Left renal pelvis (tissue), 4 donors: Measurements from ENCODE around the gene MSI2. TPM values are rescaled to one million over a fixed set of nuclear protein-coding genes. Genes with fewer than 3 reads are reported as not detected.
A peak's percentile ranks its signal among the peaks of the same experiment; 100 is the strongest.

Source experiments
- DNase-seq, 4 donors: peaks; one replicate each; pipeline ENCODE4 v3.0.0-alpha.2; 2013; ENCODE audit warnings: low read depth in 4 of 4, low spot score in 3 of 4
- polyA plus RNA-seq, 4 donors: library from polyadenylated mRNA; unstranded; fragments of 120-200 nt; gene quantifications; one replicate each; pipeline ENCODE4 v1.2.1, GENCODE V29; 2013; ENCODE audit not compliant: insufficient read length in 4 of 4

Gene MSI2
- polyA plus RNA-seq, 4 donors: 46.8 to 107 (median 97.2) TPM

DNA sequence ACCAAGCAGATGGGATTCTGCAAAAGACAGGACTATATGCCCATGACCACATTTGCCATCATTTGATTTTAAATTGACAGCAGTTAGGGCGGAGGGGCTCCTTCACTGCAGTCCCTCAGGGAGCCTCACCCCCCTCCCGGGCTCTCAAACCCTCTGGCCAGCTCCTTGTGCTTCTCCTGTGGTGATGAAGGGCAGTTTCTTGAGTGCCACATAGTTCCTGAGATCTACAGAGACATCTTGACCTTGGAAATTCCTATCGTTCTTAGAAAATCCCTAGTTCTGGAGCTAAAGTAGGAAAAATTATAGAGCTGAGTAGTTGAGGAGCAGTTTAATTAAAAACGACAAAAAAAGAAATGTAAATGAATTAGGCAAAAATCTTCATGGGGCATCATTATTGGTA, 257.2 kb downstream of the MSI2 start:
- DNase-seq: no peak

DNA sequence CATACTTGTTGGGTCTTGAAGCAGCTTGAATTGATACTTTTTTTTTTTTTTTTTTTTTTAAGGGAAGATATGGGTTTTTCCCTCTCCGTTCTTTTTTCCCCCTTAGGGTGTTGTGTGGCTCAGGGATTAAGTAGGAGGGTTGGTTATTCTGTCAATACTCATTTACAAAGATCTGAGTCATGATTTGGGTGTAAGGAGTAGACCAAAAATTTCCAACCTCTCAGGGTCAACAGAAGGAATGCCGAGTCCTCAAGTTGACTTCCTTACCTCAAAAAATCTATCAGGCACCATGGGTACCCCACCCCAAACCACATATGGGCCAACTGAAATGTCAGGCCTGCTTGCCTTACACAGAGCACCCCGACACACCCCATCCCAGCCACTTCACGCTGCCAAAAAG, 258.3 kb downstream of the MSI2 start:
- no peak for DNase-seq

DNA sequence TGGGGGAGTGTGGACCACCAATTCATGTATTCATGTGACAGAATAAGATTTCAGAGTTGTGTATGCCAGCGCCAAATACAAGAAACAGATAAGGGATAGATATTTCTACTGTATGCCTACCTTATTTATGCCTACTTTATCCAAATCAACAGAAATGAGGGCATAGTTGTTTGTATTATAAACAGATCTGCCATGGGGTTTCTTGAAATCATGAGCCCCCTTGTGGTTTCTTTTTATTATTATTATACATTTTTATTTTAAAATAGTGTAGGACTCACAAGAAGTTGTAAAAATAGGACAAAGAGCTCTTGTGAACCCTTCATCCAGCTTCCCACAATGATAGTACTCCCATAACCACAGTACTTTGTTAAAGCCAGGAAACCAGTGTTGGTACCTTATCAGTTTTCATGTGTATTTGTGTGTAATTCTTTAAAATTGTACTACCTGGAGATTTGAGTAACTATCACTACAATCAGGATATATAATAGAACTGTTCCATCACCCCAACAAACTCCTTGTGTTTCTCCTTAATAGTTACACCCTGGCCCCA, 259.4 kb downstream of the MSI2 start:
- no peak for DNase-seq

DNA sequence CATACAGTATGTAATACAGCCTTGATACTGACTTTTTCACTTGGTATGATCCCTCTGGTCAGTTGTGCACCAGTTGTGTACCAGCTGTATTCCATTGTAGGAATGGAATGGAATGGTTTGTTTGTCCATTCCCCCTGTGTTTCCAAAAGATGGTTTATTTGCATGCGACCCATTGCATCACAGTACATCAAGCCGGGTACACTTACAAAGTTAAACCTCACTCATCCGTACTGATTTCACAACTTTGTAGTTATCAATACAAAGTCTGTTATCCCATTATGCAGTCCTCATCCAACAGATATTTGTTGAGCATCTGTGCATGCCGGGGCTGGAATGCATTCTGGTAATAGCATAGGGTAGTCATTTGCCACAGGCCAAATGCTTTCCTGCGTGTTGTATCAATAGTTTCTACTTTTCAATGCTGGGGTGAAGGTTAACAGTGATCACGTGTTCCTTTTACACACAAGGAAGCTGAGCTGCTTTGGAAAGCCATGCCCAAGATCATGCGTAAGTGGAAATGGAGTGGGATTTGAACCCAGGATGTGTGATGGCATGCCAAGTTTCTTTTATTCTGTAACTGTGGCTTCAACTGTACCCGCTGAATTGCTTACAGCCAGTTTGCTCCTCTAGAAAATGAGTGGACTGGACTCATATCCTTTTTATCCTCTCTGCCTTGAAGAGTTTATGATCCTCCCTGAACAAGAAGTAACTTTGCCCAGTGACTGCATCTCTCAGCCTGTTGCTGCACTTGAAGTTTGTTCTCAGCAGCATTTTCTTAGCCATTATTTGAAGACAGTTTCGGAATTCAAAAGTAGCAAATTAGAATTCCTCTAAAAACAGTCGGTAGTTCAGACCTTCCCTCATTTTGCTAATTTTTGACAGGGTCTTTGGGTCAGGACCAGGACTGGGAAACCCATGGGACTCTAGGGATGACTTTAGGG, 260.2 kb downstream of the MSI2 start:
- DNase-seq: no peak

DNA sequence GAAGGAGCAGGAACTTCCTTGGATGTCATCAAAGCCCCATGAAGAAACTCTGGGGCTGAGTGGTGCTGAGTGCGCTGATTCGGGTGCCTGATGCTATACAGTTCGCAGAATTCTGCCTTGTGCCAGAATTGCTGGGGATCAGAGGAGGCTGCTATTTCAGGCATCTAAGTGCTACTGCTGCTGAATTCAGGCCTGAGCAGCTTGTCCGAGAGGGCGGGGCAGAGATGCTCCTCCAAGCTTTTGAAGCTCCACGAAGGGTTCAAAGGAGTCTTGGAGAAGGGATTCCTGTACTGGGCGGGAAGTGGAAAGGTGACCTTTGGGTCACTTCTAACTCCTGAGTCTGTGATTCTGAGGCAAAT, 260.9 kb downstream of the MSI2 start:
- no peak for DNase-seq

DNA sequence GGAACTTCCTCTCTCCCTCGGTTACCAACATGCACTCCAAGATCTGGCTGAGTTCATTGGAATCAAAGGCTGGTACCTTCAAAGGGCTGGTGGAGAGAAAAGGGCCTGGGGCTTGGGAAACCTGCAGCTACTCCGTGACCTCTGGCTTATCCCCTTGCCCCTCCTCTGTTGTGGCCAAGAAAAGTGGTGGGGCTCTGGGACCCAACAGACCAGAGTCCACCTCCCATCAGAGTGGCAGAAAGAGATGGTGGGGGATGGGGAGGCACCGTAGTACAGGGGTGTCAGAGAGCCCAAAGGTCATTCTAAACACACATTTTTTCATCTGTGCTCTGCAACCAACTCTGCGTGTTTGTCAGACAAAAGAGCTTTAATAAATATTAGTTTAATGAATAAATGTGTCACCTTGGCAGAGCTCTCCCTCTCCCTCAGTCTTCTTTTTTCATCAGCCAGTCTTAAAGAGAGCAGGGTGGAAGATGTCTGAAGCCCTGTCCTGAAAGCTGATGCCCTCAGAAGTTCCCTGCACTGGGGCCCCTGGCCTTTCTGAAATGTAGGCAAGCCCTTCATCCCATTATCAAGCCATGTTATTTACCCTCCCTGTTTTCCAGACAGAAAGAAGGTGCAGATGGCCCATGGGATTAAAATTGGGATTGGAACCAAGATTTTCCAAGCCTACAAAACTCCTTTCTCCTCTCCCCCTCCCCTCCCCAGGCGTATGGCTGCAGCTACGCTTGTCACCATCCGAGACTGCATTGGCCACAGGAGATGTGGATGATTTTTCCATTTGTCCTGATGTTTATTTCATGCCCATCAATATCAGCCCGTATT, 261.5 kb downstream of the MSI2 start:
- DNase-seq: no peak

DNA sequence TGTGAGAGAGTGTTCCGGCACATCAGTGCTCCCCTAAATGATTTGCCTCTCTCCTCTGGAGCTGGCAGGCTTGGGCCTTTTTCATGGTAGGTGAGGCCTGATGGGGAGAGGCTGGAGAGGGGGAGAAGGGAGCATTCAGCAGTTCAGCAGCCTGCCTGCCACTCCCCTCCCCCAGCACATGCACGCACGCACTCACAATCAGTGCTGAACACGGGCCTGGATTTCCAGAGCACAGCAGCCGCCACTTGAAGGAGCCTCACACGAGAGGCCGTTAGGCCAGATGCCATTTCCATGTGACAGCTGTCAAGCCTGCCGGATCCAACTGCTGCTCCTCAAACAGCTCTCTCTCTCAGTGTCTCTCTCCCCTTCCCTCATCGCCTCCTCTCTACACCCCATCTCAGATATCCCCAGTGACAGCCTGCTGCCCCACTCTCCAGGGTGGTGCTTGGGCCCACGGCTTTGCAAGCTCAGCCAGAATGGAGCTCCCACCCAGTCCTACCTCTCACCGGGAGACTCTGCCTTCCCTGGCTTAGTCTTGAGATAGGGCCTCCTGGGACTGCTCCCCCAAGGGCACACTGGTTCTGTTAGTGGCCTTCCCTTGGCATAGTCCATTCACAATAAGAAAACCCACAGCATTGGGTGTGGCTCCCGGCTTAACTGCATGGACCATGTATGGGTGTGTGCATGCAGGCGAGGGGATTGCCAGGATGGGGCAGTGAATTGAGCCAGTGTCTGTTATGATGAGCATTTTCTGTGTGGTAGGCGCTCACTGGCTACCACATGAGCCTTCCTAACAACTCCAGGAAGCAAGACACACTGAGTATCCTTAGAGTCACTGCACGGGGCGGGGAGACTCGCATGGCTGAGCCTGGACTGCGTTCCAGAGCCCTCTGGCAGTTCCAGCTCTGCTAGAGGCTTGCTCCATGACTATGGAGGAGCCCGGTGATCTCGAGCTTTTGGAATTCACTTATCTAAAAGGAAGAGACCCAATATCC, 262.6 kb downstream of the MSI2 start:
- DNase-seq: peak in 1 of 4 donors; percentile 63

DNA sequence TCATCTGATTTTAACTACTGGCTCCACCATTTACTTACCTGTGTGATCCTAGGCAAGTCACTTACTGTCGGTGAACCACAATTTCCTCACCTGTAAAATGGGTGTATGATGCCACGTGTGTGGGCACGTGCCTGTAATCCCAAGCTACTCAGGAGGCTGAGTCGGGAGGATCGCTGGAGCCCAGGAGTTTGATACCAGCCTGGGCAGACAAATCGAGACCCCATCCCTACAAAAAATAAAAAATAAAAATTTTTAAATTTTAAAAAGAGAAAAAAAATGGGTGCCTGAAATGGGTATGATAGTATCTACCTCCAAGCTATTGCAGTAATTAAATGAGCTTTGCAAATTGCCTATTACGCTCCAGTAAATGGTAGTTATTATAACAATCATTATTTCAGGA, 263.5 kb downstream of the MSI2 start:
- no peak for DNase-seq

DNA sequence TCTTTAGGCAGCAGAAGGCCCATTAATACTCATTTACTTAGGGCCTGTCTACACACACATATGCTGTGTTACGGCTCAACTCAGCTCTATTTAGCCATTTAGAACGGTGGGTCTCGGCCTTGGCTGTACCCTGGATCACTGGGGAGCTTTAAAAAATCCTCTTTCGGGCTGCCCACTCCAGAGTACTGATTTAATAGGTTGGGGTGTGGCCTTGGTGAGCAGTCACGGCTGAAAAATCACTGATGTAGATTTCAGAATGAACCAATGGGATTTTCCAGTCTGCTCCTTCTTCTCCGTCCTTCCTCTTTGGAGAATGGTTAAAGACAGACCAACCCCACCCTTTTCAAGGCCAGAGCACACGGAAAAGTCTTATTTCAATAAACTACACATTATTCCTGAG, 265.3 kb downstream of the MSI2 start:
- no peak for DNase-seq

DNA sequence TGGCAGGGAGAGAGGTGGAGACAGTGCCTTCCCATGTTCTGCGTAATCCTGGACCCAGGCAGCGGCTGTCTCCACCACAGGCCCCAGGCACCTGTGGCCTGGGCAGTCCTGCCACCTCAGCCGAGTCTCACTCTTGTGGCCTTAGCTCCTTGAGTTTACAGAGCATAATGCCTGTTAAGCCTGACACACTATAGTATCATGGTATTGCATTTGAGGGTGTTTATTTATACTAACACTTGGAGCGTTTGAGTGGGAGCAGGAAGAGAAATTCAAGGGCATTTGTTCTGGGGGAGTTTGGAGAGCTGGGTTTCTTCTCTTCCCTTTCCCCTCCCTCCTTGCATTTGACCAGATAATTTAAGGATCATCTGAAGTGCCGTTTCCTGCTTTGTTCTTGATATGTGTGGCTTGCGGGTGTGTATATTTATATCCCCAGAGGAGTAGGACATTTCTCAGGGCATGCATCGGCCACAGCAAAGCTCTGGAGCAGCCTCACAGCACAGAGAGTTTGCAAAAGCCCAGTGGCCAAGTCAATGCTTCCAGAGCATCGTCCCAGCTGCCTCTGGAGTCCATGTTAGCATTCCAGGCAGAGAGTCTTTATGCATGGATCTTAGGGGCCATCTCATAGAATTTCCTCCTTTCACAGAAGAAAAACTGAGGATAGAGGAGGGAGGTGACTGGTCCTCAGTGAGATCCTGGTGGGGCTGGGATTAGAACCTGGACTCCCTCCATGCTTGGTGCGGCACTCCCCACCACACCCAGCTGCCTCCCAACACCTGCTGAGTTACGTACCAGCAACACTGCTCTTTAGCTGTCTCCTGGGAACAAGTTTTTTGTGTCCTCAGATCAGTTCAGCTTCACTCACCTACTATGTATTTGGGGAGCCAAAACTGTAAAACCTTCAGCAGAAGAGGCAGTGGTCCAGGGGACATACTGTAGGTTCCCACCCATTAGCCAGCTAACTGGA, 266.0 kb downstream of the MSI2 start:
- DNase-seq: no peak

DNA sequence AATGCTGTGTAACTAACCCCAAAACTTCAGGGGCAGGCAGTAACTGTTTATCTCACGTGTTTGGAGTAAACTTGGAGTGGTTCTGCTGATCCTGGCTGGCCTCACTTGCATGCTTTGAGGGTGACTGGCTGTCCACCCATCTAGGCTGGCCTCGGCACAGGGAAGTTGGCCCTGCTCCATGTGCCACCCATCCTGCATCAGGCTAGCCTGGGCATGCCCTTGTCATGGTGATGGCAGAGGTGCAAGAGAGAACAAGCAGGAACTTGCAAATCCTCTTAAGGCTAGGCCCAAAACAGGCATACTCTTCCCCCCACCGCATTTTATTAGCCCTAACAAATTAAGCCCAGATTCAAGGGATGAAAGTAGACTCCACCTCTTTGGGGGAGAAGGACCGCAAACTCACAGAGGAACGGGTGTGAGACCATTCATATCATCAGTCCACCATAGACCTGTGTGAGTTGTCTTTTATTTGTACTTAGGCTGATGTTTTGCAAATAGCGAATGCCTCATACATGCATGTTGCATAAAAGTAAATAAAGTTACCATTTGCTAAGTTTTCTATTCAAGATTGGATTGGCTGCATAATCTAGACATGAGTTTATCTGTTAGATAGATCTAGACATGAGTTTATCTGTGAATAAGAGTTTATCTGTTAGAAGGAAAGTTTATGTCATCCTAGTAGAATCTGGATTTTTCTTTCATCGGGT, 267.8 kb downstream of the MSI2 start:
- DNase-seq: no peak

DNA sequence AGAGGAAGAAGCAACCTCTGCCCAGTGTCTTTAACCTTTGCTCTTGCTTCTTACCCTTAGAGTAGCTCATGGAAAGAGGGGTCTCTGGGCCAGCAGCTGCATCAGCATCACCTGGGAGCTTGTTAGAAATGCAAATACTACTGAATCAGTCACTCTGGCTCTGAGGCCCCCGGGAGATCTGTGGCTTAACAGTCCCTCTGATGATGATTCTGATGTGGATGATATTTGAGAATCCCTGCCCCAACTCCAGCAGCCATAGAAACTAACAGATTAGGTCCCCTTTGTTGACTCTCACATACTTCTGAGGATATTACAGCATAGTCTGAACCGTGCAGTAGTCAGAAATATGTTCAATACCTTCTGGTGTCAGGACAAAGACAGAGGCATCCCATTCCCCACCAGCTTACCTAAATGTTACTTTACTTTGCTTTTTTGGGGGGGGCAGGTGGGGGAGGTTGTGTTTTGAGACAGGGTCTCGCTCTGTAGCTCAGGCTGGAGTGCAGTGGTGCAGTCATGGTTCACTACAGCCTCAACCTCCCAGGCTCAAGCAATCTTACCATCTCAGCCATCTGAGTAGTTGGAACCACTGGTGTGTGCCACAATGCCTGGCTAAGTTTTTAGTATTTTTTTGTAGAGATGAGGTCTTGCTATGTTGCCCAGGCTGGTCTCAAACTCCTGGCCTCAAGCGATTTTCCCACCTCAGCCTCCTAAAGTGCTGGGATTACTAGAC, 268.7 kb downstream of the MSI2 start:
- DNase-seq: no peak

DNA sequence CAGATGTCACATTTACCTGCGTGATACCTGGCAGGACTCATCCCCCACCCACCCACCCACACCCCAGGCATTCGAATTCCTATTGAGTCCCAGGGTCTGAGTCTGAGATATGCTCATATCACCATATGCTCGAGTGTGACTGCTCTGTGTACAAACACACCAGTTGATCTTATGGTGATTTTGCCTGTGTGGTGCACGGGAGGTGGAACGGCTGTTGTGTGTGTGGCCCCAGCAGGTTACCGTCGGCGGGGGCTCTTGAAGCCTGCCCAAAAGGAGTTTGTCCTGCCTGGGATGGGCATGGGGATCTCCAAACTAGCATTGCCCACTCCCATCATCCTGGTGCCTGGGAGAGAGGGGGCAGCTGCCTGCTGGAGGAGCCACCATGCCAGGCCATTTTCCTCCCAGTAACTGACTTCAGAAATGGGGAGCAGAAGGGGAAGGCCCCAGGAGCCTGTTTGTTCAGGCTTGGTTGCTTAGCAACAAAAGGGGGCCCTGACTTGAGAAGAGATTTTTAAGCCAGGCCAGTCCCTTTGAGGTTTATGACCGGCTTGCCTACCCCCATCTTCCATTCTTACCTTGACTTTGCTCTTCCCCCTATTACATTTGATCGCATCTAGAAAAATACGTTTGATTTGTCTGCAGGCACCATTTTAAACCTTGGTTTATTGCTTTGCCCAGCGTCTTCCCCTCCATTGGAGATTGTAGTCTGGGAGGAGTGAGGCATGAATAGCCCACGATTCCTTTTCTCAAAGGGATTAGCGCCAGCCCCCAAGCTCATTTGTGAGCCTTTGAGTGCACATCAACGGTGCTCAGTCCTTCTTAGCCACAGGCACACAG, 271.1 kb downstream of the MSI2 start:
- DNase-seq: no peak

DNA sequence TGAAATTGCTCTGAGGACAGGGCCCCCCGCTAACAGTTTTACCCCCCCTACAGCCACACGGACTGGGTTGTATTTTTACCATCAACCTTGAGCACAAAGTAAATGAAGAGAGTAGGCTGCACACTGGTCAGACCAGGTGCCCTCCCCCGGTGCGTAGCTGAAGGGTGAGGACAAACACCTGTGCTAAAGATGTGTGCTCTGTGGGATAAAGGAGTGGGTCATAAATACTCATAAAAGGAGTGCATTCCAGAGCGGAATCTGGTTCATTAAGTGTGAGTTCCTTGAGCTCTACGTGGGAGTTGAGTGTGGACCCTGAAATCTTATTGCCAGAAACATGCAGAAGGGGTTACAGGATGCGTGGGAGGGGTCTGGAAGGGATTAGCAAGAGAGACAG, 271.7 kb downstream of the MSI2 start:
- peak in 2 of 4 donors; percentile 55 to 63 for DNase-seq

DNA sequence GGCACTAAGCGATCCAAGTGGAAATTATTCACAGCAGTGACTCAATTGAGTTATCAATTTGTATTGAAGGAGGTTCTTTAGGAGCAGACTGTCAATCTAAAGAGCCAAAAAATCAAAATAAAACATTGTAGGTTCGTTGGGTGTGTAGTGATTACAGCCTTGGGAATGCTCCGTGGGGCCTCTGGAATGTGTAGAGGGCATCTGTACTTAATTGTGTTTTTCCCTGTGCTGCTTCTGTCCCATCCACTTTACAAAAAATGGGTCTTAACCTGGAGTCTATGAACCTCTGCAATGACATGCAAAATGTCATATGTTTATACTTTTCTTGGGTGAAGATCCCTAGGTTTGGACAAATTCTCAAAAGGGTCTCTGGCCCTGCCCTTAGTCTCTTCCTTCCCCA, 273.7 kb downstream of the MSI2 start:
- no peak for DNase-seq

DNA sequence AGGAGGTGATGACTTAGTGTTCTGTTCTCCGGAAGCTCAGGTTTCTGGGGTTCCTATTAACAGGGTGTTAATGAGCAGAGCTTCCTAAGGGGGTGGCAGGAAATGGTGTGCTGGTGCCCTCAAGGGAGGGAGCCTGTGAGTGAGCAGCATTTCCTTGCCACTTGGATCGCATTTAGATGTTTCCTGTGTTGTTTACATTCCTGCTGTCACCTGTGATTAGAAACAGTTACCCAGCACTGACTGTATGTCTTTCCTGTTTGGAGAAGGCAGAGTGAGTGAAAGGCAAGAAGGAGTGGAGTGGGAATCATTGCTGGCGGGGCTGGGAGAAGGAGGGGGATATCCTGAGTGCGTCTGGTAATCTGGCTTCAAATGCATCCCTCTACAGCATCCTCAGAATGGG, 274.2 kb downstream of the MSI2 start:
- DNase-seq: no peak

DNA sequence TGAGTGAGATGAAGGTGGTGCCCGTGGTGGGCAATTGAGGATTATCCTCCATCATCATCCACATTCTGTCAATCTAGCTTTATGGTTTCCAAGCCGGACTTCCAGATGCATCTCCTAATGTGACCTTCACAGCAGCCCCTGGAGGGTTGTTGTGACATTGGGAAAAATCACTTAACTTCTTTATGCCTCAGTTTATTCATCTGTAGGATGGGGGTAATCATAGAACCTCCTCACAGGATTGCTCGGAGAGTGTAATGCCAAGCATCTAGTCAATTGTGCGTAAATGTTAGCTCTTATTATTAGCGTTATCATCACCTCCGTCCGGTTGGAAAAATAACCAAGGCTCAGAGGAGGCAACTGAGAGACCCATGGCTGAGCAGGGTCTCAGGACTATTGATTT, 274.8 kb downstream of the MSI2 start:
- no peak for DNase-seq
